ENCODE data around the gene MLYCD. TPM values are rescaled to one million over a fixed set of nuclear protein-coding genes. Genes with fewer than 3 reads are reported as not detected.

MLYCD gene
- total and polyA plus RNA-seq, 8 donors, result 3.4 to 6.6 (median 4.1) TPM

DNA sequence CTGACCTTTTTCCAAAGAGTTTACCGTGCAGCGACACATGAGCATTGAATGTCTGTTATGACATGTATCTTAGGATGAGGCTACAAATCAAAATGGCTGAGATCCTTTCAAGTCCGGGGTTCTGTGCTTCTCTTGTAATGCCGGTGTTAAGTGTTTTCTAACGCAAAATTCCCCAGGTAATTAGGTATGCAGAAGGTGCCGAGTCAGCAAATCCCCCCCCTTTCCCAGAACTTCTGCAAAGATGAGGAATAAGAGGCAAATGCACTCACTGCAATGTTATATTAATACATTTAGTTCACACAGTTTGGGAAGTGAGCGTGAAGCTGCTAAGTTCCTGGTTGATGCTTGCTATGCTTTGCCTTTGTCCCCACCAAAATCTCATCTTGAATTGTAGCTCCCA lies 36.3 kb upstream of the MLYCD start:
- H3K36me3 ChIP-seq, result no peaks in the 10 kb centered on the region
- intact Hi-C loops (cut with DNase I), result no loop called here
- ATAC-seq (no peak), DNase-seq (no peak)
- no peaks in the 10 kb centered on the region for H3K4me1 ChIP-seq
- no peaks in the 10 kb centered on the region for H3K9me3 ChIP-seq
- TF ChIP-seq, protein P1, sequence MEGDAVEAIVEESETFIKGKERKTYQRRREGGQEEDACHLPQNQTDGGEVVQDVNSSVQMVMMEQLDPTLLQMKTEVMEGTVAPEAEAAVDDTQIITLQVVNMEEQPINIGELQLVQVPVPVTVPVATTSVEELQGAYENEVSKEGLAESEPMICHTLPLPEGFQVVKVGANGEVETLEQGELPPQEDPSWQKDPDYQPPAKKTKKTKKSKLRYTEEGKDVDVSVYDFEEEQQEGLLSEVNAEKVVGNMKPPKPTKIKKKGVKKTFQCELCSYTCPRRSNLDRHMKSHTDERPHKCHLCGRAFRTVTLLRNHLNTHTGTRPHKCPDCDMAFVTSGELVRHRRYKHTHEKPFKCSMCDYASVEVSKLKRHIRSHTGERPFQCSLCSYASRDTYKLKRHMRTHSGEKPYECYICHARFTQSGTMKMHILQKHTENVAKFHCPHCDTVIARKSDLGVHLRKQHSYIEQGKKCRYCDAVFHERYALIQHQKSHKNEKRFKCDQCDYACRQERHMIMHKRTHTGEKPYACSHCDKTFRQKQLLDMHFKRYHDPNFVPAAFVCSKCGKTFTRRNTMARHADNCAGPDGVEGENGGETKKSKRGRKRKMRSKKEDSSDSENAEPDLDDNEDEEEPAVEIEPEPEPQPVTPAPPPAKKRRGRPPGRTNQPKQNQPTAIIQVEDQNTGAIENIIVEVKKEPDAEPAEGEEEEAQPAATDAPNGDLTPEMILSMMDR (IDR thresholded peaks at IDR 0.05), result no peak
- no peak overlapping the region for H3K27ac ChIP-seq
- no peak overlapping the region for H3K4me3 ChIP-seq
- no peaks in the 10 kb centered on the region for H3K27me3 ChIP-seq

DNA sequence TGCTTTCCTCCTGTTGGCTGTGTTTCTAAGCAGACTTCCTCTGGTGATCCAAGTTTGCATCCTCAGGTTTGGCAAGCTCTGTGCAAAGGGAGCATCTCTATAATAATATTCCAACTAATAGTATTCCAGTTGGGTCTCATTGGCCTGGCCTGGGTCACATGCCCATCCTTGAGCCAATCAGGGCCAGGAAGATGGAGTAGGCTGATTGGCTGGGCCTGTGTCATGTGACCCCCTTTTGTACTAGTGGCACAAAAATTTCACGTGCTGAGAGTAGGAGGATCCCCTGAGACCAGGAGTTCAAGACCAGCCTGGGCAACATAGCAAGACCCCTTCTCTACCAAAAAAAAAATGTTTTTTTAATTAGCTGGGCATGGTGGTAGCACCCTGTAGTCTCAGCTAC lies 35.2 kb upstream of the MLYCD start:
- ATAC-seq (no peak), DNase-seq (no peak)
- no peak overlapping the region for H3K27ac ChIP-seq
- H3K36me3 ChIP-seq, result no peaks in the 10 kb centered on the region
- H3K4me3 ChIP-seq, result no peak overlapping the region
- intact Hi-C loops (cut with DNase I), result no loop called here
- H3K27me3 ChIP-seq, result no peaks in the 10 kb centered on the region
- no peaks in the 10 kb centered on the region for H3K9me3 ChIP-seq
- no peaks in the 10 kb centered on the region for H3K4me1 ChIP-seq
- TF ChIP-seq, protein P1 (IDR thresholded peaks at IDR 0.05), result no peak

DNA sequence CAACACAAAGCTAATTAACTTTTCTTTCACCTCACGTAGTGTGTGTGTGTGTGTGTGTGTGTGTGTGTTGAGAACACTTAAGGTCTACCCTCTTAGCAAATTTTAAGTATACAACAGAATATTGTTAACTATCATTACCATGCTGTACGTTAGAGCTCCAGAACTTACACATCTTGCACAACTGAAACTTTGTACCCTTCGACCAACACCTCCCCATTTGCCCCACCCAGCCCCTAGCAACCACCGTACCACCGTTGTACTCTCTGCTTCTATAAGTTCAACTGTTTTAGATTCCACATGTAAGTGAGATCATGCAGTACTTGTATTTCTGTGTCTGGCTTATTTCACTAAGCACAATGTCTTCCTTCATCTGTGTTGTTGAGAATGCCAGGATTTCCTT lies 28.1 kb upstream of the MLYCD start:
- ATAC-seq, result no peak
- H3K36me3 ChIP-seq, result no peaks in the 10 kb centered on the region
- TF ChIP-seq, protein P1 (IDR thresholded peaks at IDR 0.05), result no peak
- intact Hi-C loops (cut with DNase I), result no loop called here
- H3K4me1 ChIP-seq, result no peaks in the 10 kb centered on the region
- H3K27ac ChIP-seq, result no peak overlapping the region
- no peak overlapping the region for H3K4me3 ChIP-seq
- H3K27me3 ChIP-seq, result no peaks in the 10 kb centered on the region
- no peaks in the 10 kb centered on the region for H3K9me3 ChIP-seq
- no peak for DNase-seq

DNA sequence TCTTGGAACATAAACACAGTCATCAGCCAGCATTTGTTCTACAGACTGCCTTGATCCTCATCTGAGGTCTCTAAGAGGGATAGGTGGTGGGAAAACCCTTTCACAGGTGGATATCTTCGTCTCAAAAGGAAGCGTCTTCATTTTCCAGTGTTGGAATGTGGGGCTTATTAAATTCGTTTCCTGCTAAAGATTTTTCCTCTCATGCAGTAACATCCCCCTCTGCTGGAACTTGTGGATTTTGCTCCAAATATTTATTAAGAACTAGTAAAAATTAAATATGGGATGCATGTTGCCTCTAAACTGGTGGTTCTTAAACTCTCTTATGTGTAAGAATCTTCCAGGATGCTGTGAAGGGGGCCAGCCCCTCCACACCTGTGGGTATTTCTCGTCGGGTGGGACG lies 20.1 kb upstream of the MLYCD start:
- no peaks in the 10 kb centered on the region for H3K4me1 ChIP-seq
- H3K36me3 ChIP-seq, result no peaks in the 10 kb centered on the region
- TF ChIP-seq, protein P1 (IDR thresholded peaks at IDR 0.05), result no peak
- H3K27ac ChIP-seq, result no peak overlapping the region
- H3K4me3 ChIP-seq, result no peak overlapping the region
- ATAC-seq (no peak), DNase-seq (peak in 2 of 4 donors; percentile 31 to 59)
- H3K9me3 ChIP-seq, result no peaks in the 10 kb centered on the region
- H3K27me3 ChIP-seq, result no peaks in the 10 kb centered on the region
- intact Hi-C loops (cut with DNase I), result no loop called here

DNA sequence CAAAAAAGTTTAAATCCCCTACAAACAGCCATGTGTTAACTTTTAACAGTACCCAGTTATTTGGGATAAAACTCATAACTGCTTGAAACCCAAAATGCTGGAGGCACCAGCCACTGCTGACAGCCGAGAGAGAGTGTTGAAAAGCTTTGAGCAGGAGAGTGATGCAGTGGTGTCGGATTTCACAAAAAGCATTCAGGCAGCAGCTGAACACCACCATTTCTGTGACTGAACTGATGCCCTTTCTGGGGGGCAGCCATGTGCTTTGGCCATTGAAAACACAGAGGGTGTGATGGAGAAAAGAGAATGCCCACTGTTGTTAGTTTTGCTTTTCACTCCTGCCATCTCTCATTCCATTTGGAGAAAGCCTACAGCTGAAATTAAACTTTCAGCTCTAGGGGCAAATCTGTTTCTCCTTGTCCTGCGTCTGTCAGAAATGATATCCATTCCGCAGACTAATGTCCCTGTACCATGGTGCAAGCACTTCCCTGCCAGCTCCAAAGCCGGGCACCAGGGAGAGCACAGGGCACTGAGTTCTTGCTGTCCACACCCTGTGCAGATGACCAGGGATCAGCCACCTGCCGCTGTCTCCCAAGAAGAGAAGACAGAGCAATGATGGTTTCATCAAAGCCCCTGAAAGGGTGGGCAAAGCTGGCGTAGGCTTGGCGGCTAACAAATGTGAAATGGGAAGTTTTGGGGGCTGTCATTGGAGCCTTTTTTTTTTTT lies 16.6 kb upstream of the MLYCD start:
- TF ChIP-seq, protein P1 (IDR thresholded peaks at IDR 0.05), result no peak
- no peak for DNase-seq
- intact Hi-C loops (cut with DNase I), result no loop called here
- no peaks in the 10 kb centered on the region for H3K36me3 ChIP-seq
- H3K9me3 ChIP-seq, result no peaks in the 10 kb centered on the region
- no peaks in the 10 kb centered on the region for H3K4me1 ChIP-seq
- ATAC-seq, result no peak
- H3K27ac ChIP-seq, result no peak overlapping the region
- no peaks in the 10 kb centered on the region for H3K27me3 ChIP-seq
- no peak overlapping the region for H3K4me3 ChIP-seq

Measured in left lung (tissue), 10 donors.